GM12872 (cell line): ENCODE data around the gene FNDC7.

Source experiments
- CTCF ChIP-seq: IDR thresholded peaks from 3 replicates; pipeline ENCODE4 v1.5.1; 2011; ENCODE audit warnings: low read depth, mild to moderate bottlenecking, low read length, moderate library complexity; ENCODE audit not compliant: insufficient read depth

Gene FNDC7

GRCh38 chr1:108712606-108713150, at the start of gene FNDC7:
TSS of gene FNDC7 (plus strand) at chr1:108712908. CDS start at chr1:108712934, 26 bp downstream.
- TF ChIP-seq CTCF = no peak

- TF ChIP-seq CTCF = no peak
Observed at GRCh38 chr1:108663074-108663473, 49.6 kb upstream of the FNDC7 start.

DNA sequence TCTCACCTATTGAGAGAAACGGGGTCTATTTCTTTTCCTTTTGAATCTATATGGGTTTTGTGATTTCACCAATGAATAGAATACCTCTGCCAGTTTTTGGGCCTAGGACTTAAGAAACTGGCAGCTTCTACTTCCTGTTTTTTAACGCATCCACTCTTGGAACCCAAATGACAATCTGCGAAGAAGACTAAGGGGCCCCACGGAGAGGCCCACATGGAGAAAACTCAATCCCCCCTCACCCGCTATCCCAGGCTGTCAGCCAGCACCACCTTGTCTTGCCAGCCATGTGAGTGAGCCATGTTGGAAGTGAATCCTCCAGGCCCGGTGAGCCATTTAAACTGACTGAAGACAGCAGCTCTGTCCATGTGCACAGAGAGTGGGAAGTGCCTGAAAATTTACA, 48.2 kb upstream of the FNDC7 start:
- TF ChIP-seq CTCF = no peak

DNA sequence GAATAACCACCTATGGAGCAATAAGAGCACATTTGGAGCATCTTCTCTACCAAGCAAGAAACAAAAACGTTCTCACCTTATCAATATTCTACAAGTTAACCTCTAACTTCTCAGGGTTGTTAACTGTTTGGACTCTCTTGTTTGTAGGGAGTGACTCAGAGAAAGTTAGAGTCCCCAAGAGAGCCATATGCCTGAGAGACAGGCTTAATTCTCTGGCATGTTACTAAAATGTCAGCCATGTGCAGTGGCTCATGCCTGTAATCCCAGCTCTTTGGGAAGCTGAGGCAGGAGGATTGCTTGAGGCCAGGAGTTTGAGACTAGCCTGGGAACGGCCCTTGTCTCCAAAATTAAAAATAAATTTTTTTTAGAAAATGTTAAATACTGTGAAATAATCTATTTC, 47.6 kb upstream of the FNDC7 start:
- no peak for TF ChIP-seq CTCF

DNA sequence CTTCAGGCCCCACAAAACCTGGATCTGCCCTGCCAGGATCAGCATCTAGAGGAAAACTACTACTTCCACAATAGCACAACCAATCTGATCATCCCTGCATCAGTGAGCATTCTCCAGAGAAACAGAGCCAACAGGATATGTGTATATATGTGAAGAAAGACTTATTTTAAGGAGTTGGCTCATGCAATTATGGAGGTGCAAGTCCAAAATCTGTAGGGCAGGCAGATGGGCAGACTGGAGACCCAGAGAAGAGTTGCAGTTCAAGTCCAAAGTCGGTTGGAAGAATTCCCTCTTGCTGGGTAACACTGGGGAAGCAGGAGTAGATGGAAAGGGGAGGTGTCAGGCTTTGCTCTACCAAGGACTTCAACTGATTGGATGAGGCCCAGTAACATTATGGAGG, 46.9 kb upstream of the FNDC7 start:
- no peak for TF ChIP-seq CTCF

DNA sequence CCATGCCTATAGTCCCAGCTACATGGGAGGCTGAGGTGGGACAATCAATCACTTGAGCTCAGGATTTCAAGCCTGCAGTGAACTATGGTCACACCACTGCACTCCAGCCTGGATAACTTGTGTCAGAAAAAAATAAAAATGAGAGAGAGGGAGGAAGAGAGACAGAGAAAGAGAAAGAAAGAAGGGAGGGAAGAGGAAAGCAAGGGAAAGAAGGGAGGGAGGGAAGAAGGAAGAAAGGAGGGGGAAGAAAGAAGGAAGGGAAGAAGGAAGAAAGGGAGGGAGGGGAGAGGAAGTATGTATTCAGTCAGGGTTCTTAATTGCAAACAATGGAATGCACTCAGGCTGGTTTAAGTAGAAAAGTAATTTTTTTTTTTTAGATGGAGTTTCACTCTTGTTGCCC, 43.9 kb upstream of the FNDC7 start:
- TF ChIP-seq CTCF = no peak

- no peak for TF ChIP-seq CTCF
Observed at GRCh38 chr1:108669679-108670078, 43.0 kb upstream of the FNDC7 start.
